A549 treated with RU486 at 1 μM for 4 hours (cell line): ENCODE results near the gene NEK1. TPM values are rescaled to one million over a fixed set of nuclear protein-coding genes. Genes with fewer than 3 reads are reported as not detected.

ENCODE experiments used
- total RNA-seq: library from RNA; stranded (reverse); fragments of 200-300 nt; extraction: Qiagen RNA extraction; gene quantifications from 5 replicates; pipeline ENCODE4 v1.2.3, GENCODE V29; 2022; ENCODE audit warnings: low read depth

The NEK1 gene, protein sequence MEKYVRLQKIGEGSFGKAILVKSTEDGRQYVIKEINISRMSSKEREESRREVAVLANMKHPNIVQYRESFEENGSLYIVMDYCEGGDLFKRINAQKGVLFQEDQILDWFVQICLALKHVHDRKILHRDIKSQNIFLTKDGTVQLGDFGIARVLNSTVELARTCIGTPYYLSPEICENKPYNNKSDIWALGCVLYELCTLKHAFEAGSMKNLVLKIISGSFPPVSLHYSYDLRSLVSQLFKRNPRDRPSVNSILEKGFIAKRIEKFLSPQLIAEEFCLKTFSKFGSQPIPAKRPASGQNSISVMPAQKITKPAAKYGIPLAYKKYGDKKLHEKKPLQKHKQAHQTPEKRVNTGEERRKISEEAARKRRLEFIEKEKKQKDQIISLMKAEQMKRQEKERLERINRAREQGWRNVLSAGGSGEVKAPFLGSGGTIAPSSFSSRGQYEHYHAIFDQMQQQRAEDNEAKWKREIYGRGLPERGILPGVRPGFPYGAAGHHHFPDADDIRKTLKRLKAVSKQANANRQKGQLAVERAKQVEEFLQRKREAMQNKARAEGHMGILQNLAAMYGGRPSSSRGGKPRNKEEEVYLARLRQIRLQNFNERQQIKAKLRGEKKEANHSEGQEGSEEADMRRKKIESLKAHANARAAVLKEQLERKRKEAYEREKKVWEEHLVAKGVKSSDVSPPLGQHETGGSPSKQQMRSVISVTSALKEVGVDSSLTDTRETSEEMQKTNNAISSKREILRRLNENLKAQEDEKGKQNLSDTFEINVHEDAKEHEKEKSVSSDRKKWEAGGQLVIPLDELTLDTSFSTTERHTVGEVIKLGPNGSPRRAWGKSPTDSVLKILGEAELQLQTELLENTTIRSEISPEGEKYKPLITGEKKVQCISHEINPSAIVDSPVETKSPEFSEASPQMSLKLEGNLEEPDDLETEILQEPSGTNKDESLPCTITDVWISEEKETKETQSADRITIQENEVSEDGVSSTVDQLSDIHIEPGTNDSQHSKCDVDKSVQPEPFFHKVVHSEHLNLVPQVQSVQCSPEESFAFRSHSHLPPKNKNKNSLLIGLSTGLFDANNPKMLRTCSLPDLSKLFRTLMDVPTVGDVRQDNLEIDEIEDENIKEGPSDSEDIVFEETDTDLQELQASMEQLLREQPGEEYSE (N-terminal part only)
- total RNA-seq, result 1.4 to 3.8 TPM (median 3.1 TPM) in 5 replicates

GRCh38 chr4:169611991-169612870 lies at the start of gene NEK1:
TSS of gene NEK1 (minus strand) at chr4:169612583. CDS start at chr4:169602630, 9,953 bp downstream.

DNA sequence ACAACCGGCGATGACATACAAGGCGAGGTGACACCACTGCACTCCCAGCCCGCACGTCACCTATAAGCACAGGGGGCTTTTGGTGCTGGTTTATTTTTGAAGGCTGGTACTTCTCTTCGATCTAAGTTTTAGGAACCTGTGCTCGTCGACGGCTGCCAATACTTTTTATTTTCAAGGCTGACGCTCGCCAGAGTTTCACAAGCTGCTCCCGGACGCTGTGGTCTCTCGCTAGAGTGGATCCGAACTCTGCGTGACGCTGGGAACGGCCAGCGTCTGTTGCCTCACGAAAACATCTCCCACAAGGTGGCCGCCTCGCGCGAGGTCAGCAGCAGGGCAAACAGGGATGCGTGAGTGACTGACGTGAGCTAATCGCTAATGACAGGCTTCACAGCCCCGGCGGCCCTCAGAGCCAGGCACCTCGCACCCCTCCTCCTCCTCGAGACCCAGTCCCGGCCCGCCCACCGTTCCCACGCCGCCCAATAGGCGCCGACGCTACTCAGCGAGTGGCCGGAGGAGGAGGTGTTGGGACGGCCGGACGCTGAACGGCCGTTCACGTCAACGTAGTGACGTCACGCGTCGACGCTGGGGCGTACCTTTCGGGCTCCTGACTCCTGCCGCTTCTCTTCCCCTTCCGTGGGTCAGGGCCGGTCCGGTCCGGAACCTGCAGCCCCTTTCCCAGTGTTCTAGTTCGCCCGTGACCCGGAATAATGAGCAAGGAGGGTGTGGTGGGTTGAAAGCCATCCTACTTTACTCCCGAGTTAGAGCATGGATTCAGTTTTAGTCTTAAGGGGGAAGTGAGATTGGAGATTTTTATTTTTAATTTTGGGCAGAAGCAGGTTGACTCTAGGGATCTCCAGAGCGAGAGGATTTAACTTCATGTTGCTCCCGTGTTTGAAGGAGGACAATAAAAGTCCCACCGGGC lies 7.8 kb upstream of the NEK1 start, which contains the start of gene CLCN3:
TSS of gene CLCN3 (plus strand) at position 621 of the 922 bp plus-strand sequence. CDS start 15,351 bp downstream, outside the sequence.

Other genes with a start within 250 kb of the NEK1 start
- gene CLCN3, start 8.0 kb upstream of the NEK1 start, total RNA-seq, result 15.5 to 19.1 TPM (median 18.8 TPM) in 5 replicates
- 10.3 to 19.8 TPM (median 16.9 TPM) in 5 replicates for gene HPF1, start 145.4 kb upstream of the NEK1 start, total RNA-seq